DOHH2 (cell line): ENCODE measurements around the gene ADGRB2.

Experiments
- EZH2phosphoT487 ChIP-seq: fragments of 200-600 bp; sonication (generic); IDR thresholded peaks from 2 replicates; pipeline ENCODE4 v1.6.1; 2017; ENCODE audit warnings: borderline replicate concordance, mild to moderate bottlenecking, antibody characterized with exemption, low read length, moderate library complexity, mixed read lengths
- TF ChIP-seq, protein P1 (sequence below): fragments of 200-600 bp; sonication (generic); IDR thresholded peaks from one replicate; pipeline ENCODE4 v1.5.1; 2014; ENCODE audit warnings: antibody characterized with exemption, mild to moderate bottlenecking, low read depth, low read length; ENCODE audit not compliant: poor library complexity, severe bottlenecking

- TF ChIP-seq, protein P1, sequence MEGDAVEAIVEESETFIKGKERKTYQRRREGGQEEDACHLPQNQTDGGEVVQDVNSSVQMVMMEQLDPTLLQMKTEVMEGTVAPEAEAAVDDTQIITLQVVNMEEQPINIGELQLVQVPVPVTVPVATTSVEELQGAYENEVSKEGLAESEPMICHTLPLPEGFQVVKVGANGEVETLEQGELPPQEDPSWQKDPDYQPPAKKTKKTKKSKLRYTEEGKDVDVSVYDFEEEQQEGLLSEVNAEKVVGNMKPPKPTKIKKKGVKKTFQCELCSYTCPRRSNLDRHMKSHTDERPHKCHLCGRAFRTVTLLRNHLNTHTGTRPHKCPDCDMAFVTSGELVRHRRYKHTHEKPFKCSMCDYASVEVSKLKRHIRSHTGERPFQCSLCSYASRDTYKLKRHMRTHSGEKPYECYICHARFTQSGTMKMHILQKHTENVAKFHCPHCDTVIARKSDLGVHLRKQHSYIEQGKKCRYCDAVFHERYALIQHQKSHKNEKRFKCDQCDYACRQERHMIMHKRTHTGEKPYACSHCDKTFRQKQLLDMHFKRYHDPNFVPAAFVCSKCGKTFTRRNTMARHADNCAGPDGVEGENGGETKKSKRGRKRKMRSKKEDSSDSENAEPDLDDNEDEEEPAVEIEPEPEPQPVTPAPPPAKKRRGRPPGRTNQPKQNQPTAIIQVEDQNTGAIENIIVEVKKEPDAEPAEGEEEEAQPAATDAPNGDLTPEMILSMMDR = no peak
- no peak for TF ChIP-seq EZH2phosphoT487
These were observed 40.0 kb upstream of the ADGRB2 start for GRCh38 chr1:31804098-31804497.
